ENCODE data around the gene DNAJC12.
"Not testable (repeated sequence)": the region's sequence is repeated elsewhere in the genome, so short reads cannot be mapped to it uniquely, and the experiment has no call there.

DNAJC12 gene

DNA sequence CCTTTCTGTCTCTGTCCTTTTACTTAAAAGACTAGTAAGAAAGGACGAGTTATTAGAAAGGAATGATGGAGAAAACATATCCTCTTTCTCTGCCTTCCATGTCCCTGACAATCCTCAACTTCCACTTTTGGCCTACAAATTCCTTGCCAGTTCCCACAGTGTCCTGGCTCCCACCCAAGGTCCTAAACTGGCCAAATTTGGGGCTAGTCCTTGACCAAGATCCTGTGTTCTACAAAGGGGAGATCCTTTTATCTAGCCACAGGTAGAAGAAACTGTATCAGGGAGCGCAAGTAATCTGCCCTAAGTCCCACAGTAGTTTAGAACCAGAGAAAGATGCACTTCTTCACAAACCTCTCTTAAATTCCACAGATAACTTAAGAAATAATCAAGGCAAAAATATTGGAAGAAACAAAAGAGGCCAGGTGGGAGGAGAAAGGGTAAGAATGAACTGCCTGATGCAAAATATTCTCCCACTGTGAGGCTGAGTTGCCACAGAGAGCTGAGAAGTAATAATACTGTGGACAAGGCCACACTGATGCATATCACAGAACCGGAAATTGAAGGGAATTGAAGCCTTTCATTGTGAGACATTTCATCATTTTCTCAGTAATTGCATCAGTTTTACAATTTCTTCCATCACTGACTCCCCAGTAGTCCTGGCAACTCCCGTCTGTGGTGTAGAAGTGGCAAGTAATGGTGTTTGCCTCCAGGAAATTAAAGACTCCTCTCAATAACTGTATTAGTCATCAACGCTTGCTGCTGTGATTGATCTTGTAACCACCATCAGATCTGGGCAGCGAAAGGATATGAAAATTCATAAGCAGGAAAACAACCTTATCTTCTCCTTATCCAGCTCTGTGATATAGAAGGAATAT, 47.2 kb downstream of the DNAJC12 start:
- DNase-seq (ENCODE audit: low spot score) = no peak

DNA sequence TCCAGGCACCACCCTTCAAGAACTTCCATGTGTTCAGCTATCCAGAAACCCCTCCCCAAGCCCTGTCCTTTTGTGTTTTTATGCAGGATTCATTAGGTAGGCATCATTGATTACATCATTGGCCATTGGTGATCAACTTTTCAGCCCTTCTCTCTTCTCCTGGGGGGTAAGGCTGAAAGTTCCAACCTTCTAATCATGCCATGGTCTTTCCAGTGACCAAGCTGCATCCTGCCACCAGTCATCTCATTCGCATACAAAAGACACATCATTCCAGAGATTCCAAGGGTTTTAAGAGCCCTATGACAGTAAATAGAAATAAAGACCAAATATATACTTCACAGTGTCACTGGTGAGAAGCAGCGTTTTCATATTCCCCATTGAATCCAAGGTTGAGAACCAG, 48.2 kb downstream of the DNAJC12 start:
- DNase-seq (ENCODE audit: low spot score) = no peak

DNA sequence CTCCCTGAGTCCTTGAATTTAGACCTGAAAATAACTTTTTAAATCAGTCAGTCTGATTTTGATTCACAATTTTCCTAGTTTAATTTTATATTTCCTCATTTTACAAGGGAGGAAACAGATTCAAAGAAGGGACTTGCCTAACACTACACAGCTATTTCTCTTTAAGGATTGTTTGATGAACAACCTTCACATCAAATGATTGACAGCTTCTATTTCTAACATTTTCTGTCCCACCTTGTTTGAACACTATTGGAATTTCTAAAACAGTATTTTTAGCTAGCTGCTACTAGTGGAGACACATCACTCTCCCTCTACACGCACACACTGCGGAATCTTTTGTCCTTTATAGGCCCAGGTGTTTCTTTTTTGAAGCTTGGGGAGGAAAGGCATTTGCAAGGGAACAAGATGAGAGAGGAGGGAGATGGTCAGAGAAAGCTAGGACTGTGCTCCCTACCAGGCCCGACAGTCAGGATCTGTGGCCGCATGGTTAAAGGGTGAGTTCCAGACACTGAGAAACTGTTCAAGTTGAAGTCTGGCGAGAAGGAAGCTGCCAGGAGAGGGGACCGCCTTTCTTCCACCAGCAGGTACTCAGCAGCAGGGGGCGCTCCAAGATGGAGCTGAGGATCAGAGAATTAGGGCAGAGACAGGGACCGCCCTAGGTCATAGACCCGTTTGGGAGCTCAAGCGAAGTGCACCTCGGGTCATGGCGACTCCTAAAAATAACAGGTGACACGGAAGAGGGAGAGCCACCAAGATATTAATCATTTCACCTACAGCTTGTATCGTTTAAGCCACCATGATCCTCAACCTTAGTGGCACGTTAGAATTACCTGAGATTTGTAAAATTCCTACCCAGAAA, 49.7 kb downstream of the DNAJC12 start:
- peak; percentile 80 for DNase-seq (ENCODE audit: low spot score)

DNA sequence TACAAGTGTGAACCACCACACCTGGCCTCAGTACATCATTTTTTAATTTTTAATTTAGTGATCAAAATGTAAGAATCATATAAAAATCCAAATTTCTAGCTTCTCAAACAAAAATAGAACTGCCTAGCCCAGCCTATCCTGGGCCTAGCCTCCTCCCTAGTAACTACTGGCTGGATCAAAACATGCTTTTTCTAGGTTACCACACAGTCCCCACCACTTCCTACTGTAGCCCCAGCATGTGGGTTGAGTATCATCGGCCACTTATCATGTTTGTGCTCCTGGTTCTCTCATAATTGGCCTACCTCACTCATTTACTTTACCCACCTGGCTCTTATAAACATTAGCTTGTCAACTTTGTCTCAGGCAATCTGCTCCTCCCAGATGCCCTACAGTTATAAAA, 52.9 kb downstream of the DNAJC12 start:
- DNase-seq (ENCODE audit: low spot score) = no peak

- no peak for DNase-seq (ENCODE audit: low spot score)
These were observed 53.5 kb downstream of the DNAJC12 start for GRCh38 chr10:67784474-67784873.

- DNase-seq (ENCODE audit: low spot score) = no peak
These were observed 54.2 kb downstream of the DNAJC12 start for GRCh38 chr10:67783606-67784294.

- no peak for DNase-seq (ENCODE audit: low spot score)
These were observed 55.5 kb downstream of the DNAJC12 start for GRCh38 chr10:67782530-67782929.

GRCh38 chr10:67780759-67781538, 57.0 kb downstream of the DNAJC12 start:
- DNase-seq (ENCODE audit: low spot score) = no peak

GRCh38 chr10:67780204-67780621, 57.8 kb downstream of the DNAJC12 start:
- not testable (repeated sequence) for DNase-seq (ENCODE audit: low spot score)

DNA sequence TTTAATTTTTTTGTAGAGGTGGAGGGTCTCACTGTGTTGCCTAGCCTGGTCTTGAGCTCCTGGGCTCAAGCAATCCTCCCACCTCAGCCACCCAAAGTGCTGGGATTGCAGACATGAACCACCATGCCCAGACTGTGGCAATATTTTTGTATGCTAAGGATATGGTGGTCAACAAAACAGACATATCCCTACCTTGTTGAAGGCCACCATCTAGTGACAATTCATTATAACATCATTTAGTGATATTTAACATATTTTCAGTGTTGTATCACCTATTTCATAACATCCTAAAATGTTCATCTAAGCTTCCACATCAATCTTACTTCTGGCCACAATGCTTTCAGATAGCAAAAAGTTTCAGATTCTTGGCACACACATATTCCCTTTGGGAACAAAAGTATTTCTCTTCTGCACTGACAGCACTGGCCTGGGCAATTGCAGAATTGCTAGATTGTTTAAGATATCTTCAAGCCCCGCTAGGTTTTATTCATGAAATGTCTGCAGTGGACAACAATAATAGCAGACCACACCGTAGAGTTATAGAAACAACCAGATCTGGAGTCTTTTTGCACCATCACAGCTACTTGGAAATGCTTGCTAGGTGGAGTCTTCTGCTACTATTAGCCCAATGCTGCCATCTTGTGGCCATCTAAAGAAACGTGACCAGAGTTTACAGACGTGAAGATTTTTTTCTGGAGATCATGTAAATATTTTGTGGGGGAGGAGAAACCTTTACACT, 58.4 kb downstream of the DNAJC12 start:
- DNase-seq (ENCODE audit: low spot score) = peak; percentile 80

DNA sequence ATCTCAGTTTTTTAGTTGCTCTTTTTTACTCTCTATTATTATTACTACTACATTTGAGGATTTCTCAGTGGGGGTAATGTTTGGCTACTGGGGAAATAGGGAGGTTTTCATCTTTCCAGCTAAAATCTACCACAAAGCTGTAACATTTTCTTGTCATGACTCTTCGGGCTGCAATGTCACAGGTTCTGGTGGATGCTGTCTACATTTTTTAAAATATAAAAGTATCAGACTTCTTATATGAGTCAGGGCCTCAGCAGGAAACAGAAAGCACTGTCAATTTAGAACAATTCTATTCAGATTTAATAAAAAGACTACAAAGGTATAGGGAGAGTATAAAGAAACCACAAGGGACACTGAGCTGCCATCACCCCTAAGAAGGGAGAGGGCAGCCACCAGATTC, 61.6 kb downstream of the DNAJC12 start:
- no peak for DNase-seq (ENCODE audit: low spot score)

- DNase-seq (ENCODE audit: low spot score) = no peak
These were observed 62.7 kb downstream of the DNAJC12 start for GRCh38 chr10:67775279-67775678.

DNA sequence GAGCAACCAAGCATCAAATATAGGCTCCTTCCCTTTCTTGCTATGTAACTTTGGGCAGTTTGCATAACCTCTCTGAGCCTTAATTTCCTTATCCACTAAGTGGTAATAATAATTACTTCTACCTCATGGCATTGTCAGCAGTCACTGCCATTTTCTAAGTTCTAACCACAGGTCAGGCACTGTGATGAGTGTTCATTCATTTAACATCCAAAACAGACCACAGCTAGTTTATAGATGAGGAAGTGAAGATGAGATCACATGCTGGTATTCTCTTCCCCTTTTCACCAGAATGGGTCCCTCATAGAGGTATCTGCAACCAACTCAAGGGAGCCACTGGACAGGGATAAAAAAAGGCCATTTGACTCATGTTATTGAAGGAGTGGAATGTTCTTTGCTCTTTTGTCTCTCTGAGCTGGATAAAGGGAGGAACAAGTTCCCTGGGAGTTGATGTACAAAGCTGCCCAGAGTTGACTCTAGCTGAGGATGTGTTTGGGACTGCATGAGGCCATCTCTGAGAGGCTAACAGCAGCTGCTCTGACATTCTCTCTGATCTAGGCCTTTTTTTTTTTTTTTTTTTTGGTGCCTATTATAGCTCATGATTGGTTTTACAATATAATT, 65.0 kb downstream of the DNAJC12 start:
- no peak for DNase-seq (ENCODE audit: low spot score)

GRCh38 chr10:67772151-67772550, 65.8 kb downstream of the DNAJC12 start:
- no peak for DNase-seq (ENCODE audit: low spot score)

GRCh38 chr10:67771200-67771599, 66.8 kb downstream of the DNAJC12 start:
- DNase-seq (ENCODE audit: low spot score) = no peak

DNA sequence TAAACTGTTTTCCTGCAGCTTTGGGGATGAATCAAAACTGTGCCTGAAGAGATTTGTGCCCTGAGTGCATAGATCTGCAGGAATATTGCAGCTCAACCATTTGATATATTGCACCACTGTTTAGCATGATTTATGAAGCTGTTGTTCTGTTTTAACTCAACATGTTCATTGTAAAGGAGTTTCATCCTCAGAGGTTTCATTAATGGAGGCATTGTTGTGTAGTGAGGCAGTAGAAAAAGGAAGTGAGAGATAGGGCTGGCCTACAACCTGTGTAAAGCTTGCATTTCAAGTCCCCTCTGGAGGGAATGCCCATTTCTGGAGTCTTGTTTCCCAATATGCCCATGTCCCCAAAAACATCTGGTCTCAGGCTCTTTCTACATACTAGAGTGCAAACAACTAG, 67.5 kb downstream of the DNAJC12 start:
- DNase-seq (ENCODE audit: low spot score) = no peak

GRCh38 chr10:67767244-67767643, 70.7 kb downstream of the DNAJC12 start:
- no peak for DNase-seq (ENCODE audit: low spot score)

DNA sequence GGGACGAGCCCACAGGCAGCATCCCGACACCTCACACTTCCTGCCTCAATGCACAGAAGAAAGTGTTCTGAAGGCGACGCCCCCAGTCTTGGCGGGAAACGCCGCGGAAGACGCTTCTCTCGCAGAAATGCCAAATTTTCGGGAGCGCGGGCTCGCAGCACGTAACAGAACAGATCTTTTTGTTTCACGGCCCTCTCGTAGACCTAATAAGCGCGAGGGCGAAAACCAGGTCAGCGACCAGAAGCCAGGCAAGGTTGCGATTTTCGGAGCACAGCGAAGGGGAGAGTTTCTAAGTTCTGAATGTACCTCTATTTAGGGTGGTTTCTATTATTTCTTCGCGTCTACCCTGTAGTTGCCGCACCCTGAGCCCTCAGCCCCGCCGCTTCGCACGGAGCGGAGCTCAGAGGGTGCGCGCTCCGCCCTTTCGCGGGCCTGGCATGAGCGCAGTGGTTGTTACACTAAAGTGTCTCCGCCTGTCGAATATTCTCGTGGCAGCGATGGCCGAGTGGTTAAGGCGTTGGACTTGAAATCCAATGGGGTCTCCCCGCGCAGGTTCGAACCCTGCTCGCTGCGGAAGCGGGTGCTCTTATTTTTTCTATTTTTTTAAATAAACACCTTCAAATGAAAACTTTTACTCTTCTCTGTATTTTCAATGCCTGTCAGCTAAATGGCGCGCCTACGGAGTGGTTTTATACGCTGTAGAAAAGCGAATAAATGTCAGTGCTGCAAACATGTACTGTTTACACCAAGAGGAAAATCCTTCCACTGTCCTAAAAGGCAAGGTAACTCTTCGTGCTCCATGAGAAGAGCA, 73.8 kb downstream of the DNAJC12 start:
- DNase-seq (ENCODE audit: low spot score) = peak; percentile 87

GRCh38 chr10:67763499-67764011, 74.4 kb downstream of the DNAJC12 start:
- DNase-seq (ENCODE audit: low spot score) = peak; percentile 65

Measured in hematopoietic multipotent progenitor cell treated with erythropoietin and hydrocortisone succinate and interleukin-3 and kit ligand, for 15 days (in vitro differentiated cells).